ENCODE measurements around the gene USHBP1. TPM values are rescaled to one million over a fixed set of nuclear protein-coding genes. Genes with fewer than 3 reads are reported as not detected.

The USHBP1 gene
- polyA plus RNA-seq, 1 donor from 2014 or later, result 0.59 TPM

DNA sequence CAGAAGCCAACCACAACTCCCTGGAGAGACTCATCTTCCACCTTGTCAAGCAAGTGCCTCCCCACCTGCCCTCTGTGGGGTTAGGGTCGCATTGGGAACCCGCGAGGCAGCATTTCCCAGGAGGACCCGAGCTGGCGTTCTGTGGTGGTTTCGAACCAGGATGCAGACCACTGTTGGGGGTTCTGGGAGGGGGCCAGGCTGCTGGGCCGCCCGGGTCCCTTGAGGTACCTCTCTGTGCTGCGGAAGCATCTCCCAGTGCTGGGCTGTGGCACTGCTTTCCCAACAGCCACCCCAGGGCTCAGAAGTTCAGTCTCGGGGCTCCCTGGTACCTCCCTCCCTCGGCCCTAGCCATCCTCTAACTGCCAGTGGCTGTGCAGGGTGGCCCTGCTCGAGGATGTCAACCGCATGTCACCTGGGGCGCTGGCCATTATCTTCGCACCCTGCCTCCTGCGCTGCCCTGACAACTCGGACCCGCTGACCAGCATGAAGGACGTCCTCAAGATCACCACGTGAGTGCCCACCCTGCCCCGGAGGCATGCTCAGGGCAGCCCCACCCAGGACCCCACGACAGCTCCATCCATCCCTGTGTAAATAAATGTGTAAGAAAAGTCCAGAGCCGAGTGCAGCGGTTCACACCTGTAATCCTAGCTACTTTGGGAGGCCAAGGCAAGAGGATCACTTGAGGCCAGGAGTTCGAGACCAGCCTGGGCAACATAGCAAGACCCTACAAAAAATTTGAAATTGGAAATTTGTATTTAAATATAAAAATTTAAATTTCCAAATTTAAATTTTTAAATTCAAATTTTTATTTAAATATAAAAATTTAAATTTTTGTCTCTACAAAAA lies 57.6 kb downstream of the USHBP1 start:
- H3K27ac ChIP-seq (ENCODE audit: low read length), result no peak overlapping the region
- H3K27me3 ChIP-seq (ENCODE audit: insufficient read depth, low read depth, low read length), result no peaks in the 10 kb centered on the region
- no peaks in the 10 kb centered on the region for H3F3A ChIP-seq (ENCODE audit: insufficient read depth, low read length, poor library complexity, severe bottlenecking)
- H3K9me3 ChIP-seq (ENCODE audit: low read length), result no peaks in the 10 kb centered on the region
- no peaks in the 10 kb centered on the region for H3K36me3 ChIP-seq (ENCODE audit: insufficient read depth, low read length)
- H3K79me2 ChIP-seq (replicated peaks; ENCODE audit: insufficient read depth, low read length), result no peaks in the 10 kb centered on the region
- H3K9ac ChIP-seq (ENCODE audit: low read length), result no peak overlapping the region
- no peak overlapping the region for H3K4me3 ChIP-seq (ENCODE audit: low read length)
- H2AFZ ChIP-seq (ENCODE audit: low read depth, low read length), result no peak overlapping the region
- no peak overlapping the region for H3K4me2 ChIP-seq (ENCODE audit: low read length)
- H4K20me1 ChIP-seq (ENCODE audit: insufficient read depth), result no peaks in the 10 kb centered on the region
- no peaks in the 10 kb centered on the region for H3K9me2 ChIP-seq (ENCODE audit: insufficient read depth, low read length)
- no peak for TF ChIP-seq EZH2 (IDR thresholded peaks at IDR 0.05; ENCODE audit: borderline replicate concordance, insufficient read depth, low read length, poor library complexity, severe bottlenecking)
- TF ChIP-seq, protein P1, sequence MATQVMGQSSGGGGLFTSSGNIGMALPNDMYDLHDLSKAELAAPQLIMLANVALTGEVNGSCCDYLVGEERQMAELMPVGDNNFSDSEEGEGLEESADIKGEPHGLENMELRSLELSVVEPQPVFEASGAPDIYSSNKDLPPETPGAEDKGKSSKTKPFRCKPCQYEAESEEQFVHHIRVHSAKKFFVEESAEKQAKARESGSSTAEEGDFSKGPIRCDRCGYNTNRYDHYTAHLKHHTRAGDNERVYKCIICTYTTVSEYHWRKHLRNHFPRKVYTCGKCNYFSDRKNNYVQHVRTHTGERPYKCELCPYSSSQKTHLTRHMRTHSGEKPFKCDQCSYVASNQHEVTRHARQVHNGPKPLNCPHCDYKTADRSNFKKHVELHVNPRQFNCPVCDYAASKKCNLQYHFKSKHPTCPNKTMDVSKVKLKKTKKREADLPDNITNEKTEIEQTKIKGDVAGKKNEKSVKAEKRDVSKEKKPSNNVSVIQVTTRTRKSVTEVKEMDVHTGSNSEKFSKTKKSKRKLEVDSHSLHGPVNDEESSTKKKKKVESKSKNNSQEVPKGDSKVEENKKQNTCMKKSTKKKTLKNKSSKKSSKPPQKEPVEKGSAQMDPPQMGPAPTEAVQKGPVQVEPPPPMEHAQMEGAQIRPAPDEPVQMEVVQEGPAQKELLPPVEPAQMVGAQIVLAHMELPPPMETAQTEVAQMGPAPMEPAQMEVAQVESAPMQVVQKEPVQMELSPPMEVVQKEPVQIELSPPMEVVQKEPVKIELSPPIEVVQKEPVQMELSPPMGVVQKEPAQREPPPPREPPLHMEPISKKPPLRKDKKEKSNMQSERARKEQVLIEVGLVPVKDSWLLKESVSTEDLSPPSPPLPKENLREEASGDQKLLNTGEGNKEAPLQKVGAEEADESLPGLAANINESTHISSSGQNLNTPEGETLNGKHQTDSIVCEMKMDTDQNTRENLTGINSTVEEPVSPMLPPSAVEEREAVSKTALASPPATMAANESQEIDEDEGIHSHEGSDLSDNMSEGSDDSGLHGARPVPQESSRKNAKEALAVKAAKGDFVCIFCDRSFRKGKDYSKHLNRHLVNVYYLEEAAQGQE (IDR thresholded peaks at IDR 0.05; ENCODE audit: borderline replicate concordance), result no peak
- TF ChIP-seq, protein P2, sequence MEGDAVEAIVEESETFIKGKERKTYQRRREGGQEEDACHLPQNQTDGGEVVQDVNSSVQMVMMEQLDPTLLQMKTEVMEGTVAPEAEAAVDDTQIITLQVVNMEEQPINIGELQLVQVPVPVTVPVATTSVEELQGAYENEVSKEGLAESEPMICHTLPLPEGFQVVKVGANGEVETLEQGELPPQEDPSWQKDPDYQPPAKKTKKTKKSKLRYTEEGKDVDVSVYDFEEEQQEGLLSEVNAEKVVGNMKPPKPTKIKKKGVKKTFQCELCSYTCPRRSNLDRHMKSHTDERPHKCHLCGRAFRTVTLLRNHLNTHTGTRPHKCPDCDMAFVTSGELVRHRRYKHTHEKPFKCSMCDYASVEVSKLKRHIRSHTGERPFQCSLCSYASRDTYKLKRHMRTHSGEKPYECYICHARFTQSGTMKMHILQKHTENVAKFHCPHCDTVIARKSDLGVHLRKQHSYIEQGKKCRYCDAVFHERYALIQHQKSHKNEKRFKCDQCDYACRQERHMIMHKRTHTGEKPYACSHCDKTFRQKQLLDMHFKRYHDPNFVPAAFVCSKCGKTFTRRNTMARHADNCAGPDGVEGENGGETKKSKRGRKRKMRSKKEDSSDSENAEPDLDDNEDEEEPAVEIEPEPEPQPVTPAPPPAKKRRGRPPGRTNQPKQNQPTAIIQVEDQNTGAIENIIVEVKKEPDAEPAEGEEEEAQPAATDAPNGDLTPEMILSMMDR (IDR thresholded peaks at IDR 0.05; ENCODE audit: poor library complexity, severe bottlenecking), result no peak
- TF ChIP-seq SMC3 (conservative IDR thresholded peaks at IDR 0.05; ENCODE audit: poor library complexity), result no peak
- TF ChIP-seq POLR2AphosphoS5 (IDR thresholded peaks at IDR 0.05), result no peak
- TF ChIP-seq MXI1 (conservative IDR thresholded peaks at IDR 0.05; ENCODE audit: poor library complexity, severe bottlenecking), result no peak
- TF ChIP-seq EP300 (conservative IDR thresholded peaks at IDR 0.05; ENCODE audit: poor library complexity, severe bottlenecking), result no peak

DNA sequence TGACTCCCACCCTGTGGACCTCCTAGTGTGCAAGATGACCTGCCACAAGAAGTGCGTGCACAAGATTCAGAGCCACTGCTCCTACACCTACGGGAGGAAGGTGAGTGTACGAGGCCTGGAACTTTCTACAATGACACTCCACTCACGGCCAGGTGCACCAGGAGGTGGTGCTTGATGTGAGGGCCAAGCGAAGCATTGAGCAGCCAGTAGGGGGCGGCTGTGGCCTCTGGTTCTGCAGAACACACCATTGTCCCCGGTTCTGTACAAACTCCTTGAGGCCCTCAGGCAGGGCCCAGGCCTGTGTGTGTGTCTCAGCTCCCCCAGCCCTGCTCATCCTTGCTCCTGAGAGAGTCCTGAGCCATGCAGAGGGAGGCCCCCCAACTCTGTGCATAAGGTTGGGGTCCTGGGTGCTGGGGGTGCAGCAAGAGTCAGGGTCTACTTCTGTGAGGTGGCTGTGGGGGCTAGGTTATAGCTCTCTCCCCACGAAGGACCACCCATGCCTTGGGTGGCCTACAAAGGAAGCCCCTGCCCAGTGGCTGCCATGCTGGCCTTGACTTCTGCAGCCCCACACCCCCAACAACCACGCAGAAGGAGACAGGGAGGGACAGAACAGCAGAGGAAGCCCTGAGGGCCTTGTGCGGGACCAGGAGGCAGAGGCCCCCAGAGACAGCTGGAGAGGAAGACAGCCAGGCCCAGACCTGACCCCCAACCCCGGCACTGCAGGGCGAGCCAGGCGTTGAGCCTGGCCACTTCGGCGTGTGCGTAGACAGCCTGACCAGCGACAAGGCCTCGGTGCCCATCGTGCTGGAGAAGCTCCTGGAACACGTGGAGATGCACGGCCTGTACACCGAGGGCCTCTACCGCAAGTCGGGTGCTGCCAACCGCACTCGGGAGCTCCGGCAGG lies 59.1 kb downstream of the USHBP1 start:
- no peak overlapping the region for H3K4me3 ChIP-seq (ENCODE audit: low read length)
- H3K9ac ChIP-seq (ENCODE audit: low read length), result no peak overlapping the region
- no peaks in the 10 kb centered on the region for H4K20me1 ChIP-seq (ENCODE audit: insufficient read depth)
- no peaks in the 10 kb centered on the region for H3K79me2 ChIP-seq (replicated peaks; ENCODE audit: insufficient read depth, low read length)
- TF ChIP-seq, protein P2 (IDR thresholded peaks at IDR 0.05; ENCODE audit: poor library complexity, severe bottlenecking), result peak; percentile 56
- TF ChIP-seq RAD21 (conservative IDR thresholded peaks at IDR 0.05), result peak; percentile 55
- no peak for TF ChIP-seq POLR2AphosphoS5 (IDR thresholded peaks at IDR 0.05)
- TF ChIP-seq SMC3 (conservative IDR thresholded peaks at IDR 0.05; ENCODE audit: poor library complexity), result peak; percentile 65
- H3F3A ChIP-seq (ENCODE audit: insufficient read depth, low read length, poor library complexity, severe bottlenecking), result no peaks in the 10 kb centered on the region
- no peaks in the 10 kb centered on the region for H3K9me3 ChIP-seq (ENCODE audit: low read length)
- no peaks in the 10 kb centered on the region for H3K9me2 ChIP-seq (ENCODE audit: insufficient read depth, low read length)
- H3K4me2 ChIP-seq (ENCODE audit: low read length), result no peak overlapping the region
- no peaks in the 10 kb centered on the region for H3K36me3 ChIP-seq (ENCODE audit: insufficient read depth, low read length)
- H3K27me3 ChIP-seq (ENCODE audit: insufficient read depth, low read depth, low read length), result no peaks in the 10 kb centered on the region
- H3K27ac ChIP-seq (ENCODE audit: low read length), result no peak overlapping the region
- H2AFZ ChIP-seq (ENCODE audit: low read depth, low read length), result no peak overlapping the region
